ENCODE measurements around the gene ZNF414. TPM values are rescaled to one million over a fixed set of nuclear protein-coding genes. Genes with fewer than 3 reads are reported as not detected.
"Not testable (repeated sequence)": the region's sequence is repeated elsewhere in the genome, so short reads cannot be mapped to it uniquely, and the experiment has no call there.

ZNF414 gene
- total RNA-seq, 1 experiment from 2014 or later = 4.6 TPM

DNA sequence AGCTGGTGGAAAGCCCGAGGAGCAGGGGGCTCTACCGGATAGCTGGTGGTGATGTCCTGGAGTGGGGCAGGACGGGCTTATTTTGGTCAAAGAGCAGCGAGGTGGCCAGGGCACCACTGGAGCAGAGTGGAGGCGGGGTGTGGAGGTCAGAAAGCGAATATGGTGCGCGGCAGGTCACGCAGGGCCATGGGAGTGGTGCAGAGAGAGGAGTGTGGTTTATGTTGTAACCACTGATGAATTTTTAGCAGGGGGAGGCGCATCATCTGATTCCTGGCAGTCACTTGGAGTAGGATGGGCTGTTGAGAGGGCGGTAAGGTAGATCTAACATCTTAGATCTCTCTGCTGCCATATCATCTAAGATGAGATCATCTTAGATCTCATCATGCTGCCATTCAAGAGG is 1.4 kb upstream of the ZNF414 start:
- intact Hi-C loops (cut with micrococcal nuclease) = no loop called here
- Histone ChIP-seq H3K27me3 (ENCODE audit: low read length) (no peaks in the 10 kb centered on the region), H3K4me2 (ENCODE audit: low read length) (no peak overlapping the region), H3K9me3 (ENCODE audit: low read length) (no peaks in the 10 kb centered on the region), H3K79me2 (ENCODE audit: low read length) (no peaks in the 10 kb centered on the region), H3K4me3 (ENCODE audit: low read length) (no peak overlapping the region), H3K9me2 (replicated peaks; ENCODE audit: low read length) (no peaks in the 10 kb centered on the region), H3F3A (ENCODE audit: low read length, unreplicated experiment) (no peaks in the 10 kb centered on the region), H3K9ac (ENCODE audit: low read length) (no peak overlapping the region), H2AFZ (ENCODE audit: low read length) (no peak overlapping the region), H3K4me1 (ENCODE audit: insufficient read depth, low read length) (peaks cover 9% of the 10 kb centered on the region), H4K20me1 (ENCODE audit: low read length) (no peaks in the 10 kb centered on the region), H3K36me3 (ENCODE audit: low read depth, low read length) (no peaks in the 10 kb centered on the region), H3K27ac (ENCODE audit: low read length) (no peak overlapping the region)
- ATAC-seq (no peak), DNase-seq (no peak)
- POLR2A ChIA-PET (ENCODE audit: unreplicated experiment) = no interaction called here
- TF ChIP-seq EZH2phosphoT487 (IDR thresholded peaks at IDR 0.05; ENCODE audit: borderline replicate concordance, low read length) (no peak), EZH2 (IDR thresholded peaks at IDR 0.05; ENCODE audit: low read length, unreplicated experiment) (no peak)
- TF ChIP-seq, protein P1, sequence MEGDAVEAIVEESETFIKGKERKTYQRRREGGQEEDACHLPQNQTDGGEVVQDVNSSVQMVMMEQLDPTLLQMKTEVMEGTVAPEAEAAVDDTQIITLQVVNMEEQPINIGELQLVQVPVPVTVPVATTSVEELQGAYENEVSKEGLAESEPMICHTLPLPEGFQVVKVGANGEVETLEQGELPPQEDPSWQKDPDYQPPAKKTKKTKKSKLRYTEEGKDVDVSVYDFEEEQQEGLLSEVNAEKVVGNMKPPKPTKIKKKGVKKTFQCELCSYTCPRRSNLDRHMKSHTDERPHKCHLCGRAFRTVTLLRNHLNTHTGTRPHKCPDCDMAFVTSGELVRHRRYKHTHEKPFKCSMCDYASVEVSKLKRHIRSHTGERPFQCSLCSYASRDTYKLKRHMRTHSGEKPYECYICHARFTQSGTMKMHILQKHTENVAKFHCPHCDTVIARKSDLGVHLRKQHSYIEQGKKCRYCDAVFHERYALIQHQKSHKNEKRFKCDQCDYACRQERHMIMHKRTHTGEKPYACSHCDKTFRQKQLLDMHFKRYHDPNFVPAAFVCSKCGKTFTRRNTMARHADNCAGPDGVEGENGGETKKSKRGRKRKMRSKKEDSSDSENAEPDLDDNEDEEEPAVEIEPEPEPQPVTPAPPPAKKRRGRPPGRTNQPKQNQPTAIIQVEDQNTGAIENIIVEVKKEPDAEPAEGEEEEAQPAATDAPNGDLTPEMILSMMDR (conservative IDR thresholded peaks at IDR 0.05; ENCODE audit: low read depth, low read length) = no peak
- CTCF ChIA-PET = no interaction called here
- no TSS peak for BruUV-seq (replicated peaks)

DNA sequence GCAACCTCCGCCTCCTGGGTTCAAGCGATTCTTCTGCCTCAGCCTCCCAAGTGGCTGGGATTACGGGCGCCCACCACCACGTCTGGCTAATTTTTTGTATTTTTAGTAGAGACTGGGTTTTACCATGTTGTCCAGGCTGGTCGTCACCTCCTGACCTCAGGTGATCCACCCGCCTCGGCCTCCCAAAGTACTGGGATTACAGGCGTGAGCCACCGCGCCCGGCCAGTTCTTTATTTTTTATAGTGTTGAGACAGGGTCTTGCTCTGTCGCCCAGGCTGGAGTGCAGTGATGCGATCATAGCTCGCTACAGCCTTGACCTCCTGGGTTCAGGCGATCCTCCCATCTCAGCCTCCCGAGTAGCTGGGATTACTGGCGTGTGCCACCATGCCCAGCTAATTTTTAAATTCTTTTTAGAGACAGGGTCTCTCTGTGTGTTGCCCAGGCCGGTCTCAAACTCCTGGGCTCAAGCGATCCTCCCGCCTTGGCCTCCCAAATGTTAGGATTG is 590 bp upstream of the ZNF414 start:
- peak overlapping the region; percentile 78 for H3K4me3 ChIP-seq (ENCODE audit: low read length)
- peak overlapping the region; percentile 85 for H2AFZ ChIP-seq (ENCODE audit: low read length)
- H3F3A ChIP-seq (ENCODE audit: low read length, unreplicated experiment); H3K9me3 ChIP-seq (ENCODE audit: low read length); ATAC-seq; H3K79me2 ChIP-seq (ENCODE audit: low read length); H3K9me2 ChIP-seq (replicated peaks; ENCODE audit: low read length); intact Hi-C loops (cut with micrococcal nuclease); DNase-seq; H4K20me1 ChIP-seq (ENCODE audit: low read length); H3K27me3 ChIP-seq (ENCODE audit: low read length); H3K4me1 ChIP-seq (ENCODE audit: insufficient read depth, low read length); H3K36me3 ChIP-seq (ENCODE audit: low read depth, low read length): not testable (repeated sequence)
- H3K9ac ChIP-seq (ENCODE audit: low read length) = peak overlapping the region; percentile 98
- peak overlapping the region; percentile 78 for H3K4me2 ChIP-seq (ENCODE audit: low read length)
- H3K27ac ChIP-seq (ENCODE audit: low read length) = peak overlapping the region; percentile 91; the same call in 1 of the 2 replicates
- CTCF ChIA-PET = interaction anchor here (0.6 to 1.5 kb wide), 5 partner anchors 10 to 91 kb away, joined by 3 to 8 read pairs (median 4); no protein-coding TSS in a partner anchor
- POLR2A ChIA-PET (ENCODE audit: unreplicated experiment) = interaction anchor here (0.6 to 1.8 kb wide), 7 partner anchors 12 to 159 kb away, joined by 3 to 27 read pairs (median 8); partner anchors contain the start of gene MARCHF2
- TSS peak; percentile 91 for BruUV-seq (replicated peaks)

DNA sequence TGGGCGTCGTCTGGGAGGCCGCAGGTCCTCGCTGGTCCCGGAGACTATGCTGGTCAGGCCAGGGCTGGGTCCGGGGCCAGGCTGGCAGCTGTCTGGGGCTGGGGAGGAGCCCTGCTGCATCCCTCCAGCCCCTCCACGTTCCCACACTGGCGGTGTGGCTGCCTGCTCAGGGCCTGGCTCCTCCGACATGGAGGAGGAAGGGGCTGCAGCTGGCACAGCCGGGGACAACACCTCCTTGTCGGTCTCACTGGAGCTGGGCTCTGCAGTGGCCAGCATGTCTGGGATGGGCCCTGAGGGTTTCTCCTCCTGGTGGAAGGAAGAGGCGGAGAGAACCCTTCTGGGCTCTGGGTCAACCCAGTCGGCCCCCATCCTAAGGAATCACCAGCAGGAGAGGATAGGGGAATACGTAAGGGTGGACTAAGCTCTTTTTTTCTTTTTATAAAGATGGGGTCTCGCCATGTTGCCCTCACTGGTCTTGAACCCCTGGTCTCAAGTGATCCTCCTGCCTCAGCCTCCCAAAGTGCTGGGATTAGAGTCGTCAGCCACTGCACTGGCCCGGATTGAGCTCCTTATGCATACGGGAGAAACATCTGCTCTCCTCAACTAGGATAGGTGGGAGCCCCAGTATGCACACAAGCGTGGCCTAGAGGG is 806 bp downstream of the ZNF414 start:
- H3K9me2 ChIP-seq (replicated peaks; ENCODE audit: low read length) = no peaks in the 10 kb centered on the region
- peaks cover 9% of the 10 kb centered on the region for H3K4me1 ChIP-seq (ENCODE audit: insufficient read depth, low read length)
- peak overlapping the region; percentile 85 for H2AFZ ChIP-seq (ENCODE audit: low read length)
- TF ChIP-seq EZH2phosphoT487 (IDR thresholded peaks at IDR 0.05; ENCODE audit: borderline replicate concordance, low read length) (no peak), EZH2 (IDR thresholded peaks at IDR 0.05; ENCODE audit: low read length, unreplicated experiment) (no peak)
- TF ChIP-seq, protein P1 (conservative IDR thresholded peaks at IDR 0.05; ENCODE audit: low read depth, low read length) = no peak
- no peaks in the 10 kb centered on the region for H3K36me3 ChIP-seq (ENCODE audit: low read depth, low read length)
- peak overlapping the region; percentile 98 for H3K9ac ChIP-seq (ENCODE audit: low read length)
- no peak for DNase-seq
- intact Hi-C loops (cut with micrococcal nuclease) = loop anchor here (1.0 kb wide), 1 partner anchor 12 kb away; no protein-coding TSS in a partner anchor
- peak overlapping the region; percentile 91 for H3K27ac ChIP-seq (ENCODE audit: low read length)
- no peaks in the 10 kb centered on the region for H3F3A ChIP-seq (ENCODE audit: low read length, unreplicated experiment)
- no peak for ATAC-seq
- CTCF ChIA-PET = interaction anchor here (0.5 to 1.5 kb wide), 8 partner anchors 8 to 100 kb away, joined by 3 to 9 read pairs (median 6); partner anchors contain the start of gene MARCHF2
- peak overlapping the region; percentile 78 for H3K4me3 ChIP-seq (ENCODE audit: low read length)
- BruUV-seq (replicated peaks) = TSS peak; percentile 79
- H3K27me3 ChIP-seq (ENCODE audit: low read length) = no peaks in the 10 kb centered on the region
- H3K9me3 ChIP-seq (ENCODE audit: low read length) = no peaks in the 10 kb centered on the region
- no peaks in the 10 kb centered on the region for H4K20me1 ChIP-seq (ENCODE audit: low read length)
- POLR2A ChIA-PET (ENCODE audit: unreplicated experiment) = interaction anchor here (0.5 to 1.8 kb wide), 8 partner anchors 13 to 569 kb away, joined by 3 to 27 read pairs (median 8); partner anchors contain the start of gene MARCHF2
- peak overlapping the region; percentile 78 for H3K4me2 ChIP-seq (ENCODE audit: low read length)
- no peaks in the 10 kb centered on the region for H3K79me2 ChIP-seq (ENCODE audit: low read length)
